Esophagus squamous epithelium (tissue), 5 donors: Measurements from ENCODE around the gene COTL1. TPM values are rescaled to one million over a fixed set of nuclear protein-coding genes. Genes with fewer than 3 reads are reported as not detected.

Experiments used
- DNase-seq: peaks from one replicate; lab custom pipeline; 2025; lab: John Stamatoyannopoulos, UW
- H3K27ac ChIP-seq, 4 donors: fragments of 200-600 bp; sonication (generic); one replicate each; pipeline ENCODE4 v1.5.1; 2016 to 2019; ENCODE audit warnings: mild to moderate bottlenecking in 1 of 4
- H3K27me3 ChIP-seq, 4 donors: fragments of 200-600 bp; sonication (generic); 1 replicate in 3 of 4; 2 replicates in 1 of 4; pipeline versions ENCODE4 v1.5.1 to v1.6.0; 2017 to 2021; ENCODE audit warnings: antibody characterized with exemption in 1 of 4
- H3K36me3 ChIP-seq, 3 donors: fragments of 200-600 bp; sonication (generic); one replicate each; pipeline ENCODE4 v1.5.1; 2016 to 2019
- H3K4me1 ChIP-seq, 3 donors: fragments of 200-600 bp; sonication (generic); one replicate each; pipeline ENCODE4 v1.5.1; 2017 to 2019
- H3K4me3 ChIP-seq, 4 donors: fragments of 200-600 bp; sonication (generic); 1 replicate in 3 of 4; 2 replicates in 1 of 4; pipeline ENCODE4 v1.5.1; 2016 to 2019; ENCODE audit warnings: mild to moderate bottlenecking in 2 of 4, moderate library complexity in 1 of 4
- H3K9me3 ChIP-seq, 3 donors: fragments of 200-600 bp; sonication (generic); one replicate each; pipeline ENCODE4 v1.5.1; 2016 to 2019
- CTCF ChIP-seq, 6 experiments: fragments of 450-650 bp in 4 of 6; fragments of 200-600 bp in 2 of 6; sonication (generic) in 2 of 6; IDR thresholded peaks; one replicate each; pipeline ENCODE4 v1.5.1; 2016 to 2019; ENCODE audit warnings: antibody characterized with exemption in 6 of 6, mild to moderate bottlenecking in 4 of 6, moderate library complexity in 4 of 6
- POLR2A ChIP-seq, 4 donors: fragments of 450-650 bp; IDR thresholded peaks; one replicate each; pipeline ENCODE4 v1.6.1; 2017; ENCODE audit warnings: antibody characterized with exemption in 4 of 4, mild to moderate bottlenecking in 4 of 4, moderate library complexity in 3 of 4
- WGBS, 2 donors: methylation state at CpG; one replicate each; pipeline ENCODE4 v1.1.5; 2018; 5-methylcytosine and 5-hydroxymethylcytosine counted together
- intact Hi-C: fragments of 100-400 bp; cut with DNase I; formaldehyde crosslinking; loops from one replicate; pipeline ENCODE4 v1.15.0; 2022
- total RNA-seq, 4 donors: library from RNA; depleted of rRNA; stranded (reverse); fragments of >200 nt; gene quantifications; one replicate each; pipeline ENCODE4 v1.1.0, GENCODE V29; 2016
- donor health status: DM: yes; HTN: yes; CAD: no.

COTL1 gene
- total RNA-seq, 4 donors from 2014 or later, result 7.9 to 34.2 (median 23.4) TPM

- DNase-seq, result no peak
- no peaks in the 10 kb centered on the region for H3K9me3 ChIP-seq
- intact Hi-C loops, result no loop called here
- TF ChIP-seq POLR2A (IDR thresholded peaks at IDR 0.05), result no peak
- TF ChIP-seq CTCF (IDR thresholded peaks at IDR 0.05), result no peak
- no peaks in the 10 kb centered on the region for H3K27me3 ChIP-seq
- peaks cover 0 to 2% (median 0%) of the 10 kb centered on the region in 3 donors for H3K36me3 ChIP-seq
- H3K4me1 ChIP-seq, result peaks cover 7 to 33% (median 21%) of the 10 kb centered on the region in 3 donors
- H3K4me3 ChIP-seq, result peak overlapping the region in 2 of 4 donors; percentile 10 to 33
- 78 to 92% methylated on average over 6 to 8 of the region's 9 CpGs for WGBS, 2 donors
- H3K27ac ChIP-seq, result peak overlapping the region in 3 of 4 donors; percentile 50 to 61 (median 56)
Observed at GRCh38 chr16:84594725-84595038, 23.2 kb downstream of the COTL1 start.

GRCh38 chr16:84593825-84594724 is 23.8 kb downstream of the COTL1 start:
- no peaks in the 10 kb centered on the region for H3K27me3 ChIP-seq
- H3K27ac ChIP-seq, result peak overlapping the region in 3 of 4 donors; percentile 50 to 61 (median 56)
- H3K4me1 ChIP-seq, result peaks cover 7 to 27% (median 17%) of the 10 kb centered on the region in 3 donors
- H3K9me3 ChIP-seq, result no peaks in the 10 kb centered on the region
- WGBS, 2 donors, result 78 to 80% methylated on average over 14 to 20 of the region's 23 CpGs
- intact Hi-C loops, result no loop called here
- H3K36me3 ChIP-seq, result peaks cover 0 to 8% (median 0%) of the 10 kb centered on the region in 3 donors
- peak in 1 of 4 donors; percentile 37 for TF ChIP-seq POLR2A (IDR thresholded peaks at IDR 0.05)
- no peak for TF ChIP-seq CTCF (IDR thresholded peaks at IDR 0.05)
- peak overlapping the region in 2 of 4 donors; percentile 10 to 33 for H3K4me3 ChIP-seq
- DNase-seq, result peak; percentile 61

GRCh38 chr16:84592718-84593117 is 25.2 kb downstream of the COTL1 start:
- DNase-seq, result no peak
- H3K36me3 ChIP-seq, result peaks cover 0 to 10% (median 0%) of the 10 kb centered on the region in 3 donors
- no peaks in the 10 kb centered on the region for H3K27me3 ChIP-seq
- H3K4me3 ChIP-seq, result no peak overlapping the region
- peaks cover 7 to 13% (median 8%) of the 10 kb centered on the region in 3 donors for H3K4me1 ChIP-seq
- intact Hi-C loops, result no loop called here
- TF ChIP-seq CTCF (IDR thresholded peaks at IDR 0.05) (no peak), POLR2A (IDR thresholded peaks at IDR 0.05) (no peak)
- no peak overlapping the region for H3K27ac ChIP-seq
- H3K9me3 ChIP-seq, result no peaks in the 10 kb centered on the region
- WGBS, 2 donors, result 77 to 78% methylated on average over 6 to 9 of the region's 11 CpGs

- no peak for DNase-seq
- intact Hi-C loops, result no loop called here
- Histone ChIP-seq H3K4me3 (no peak overlapping the region), H3K27ac (no peak overlapping the region), H3K9me3 (no peaks in the 10 kb centered on the region), H3K4me1 (peaks cover 0 to 7% (median 0%) of the 10 kb centered on the region in 3 donors), H3K27me3 (no peaks in the 10 kb centered on the region), H3K36me3 (peaks cover 0 to 10% (median 0%) of the 10 kb centered on the region in 3 donors)
- WGBS, 2 donors, result 88 to 94% methylated on average over 6 to 23 of the region's 24 CpGs
- TF ChIP-seq CTCF (IDR thresholded peaks at IDR 0.05), result no peak
- no peak for TF ChIP-seq POLR2A (IDR thresholded peaks at IDR 0.05)
Observed at GRCh38 chr16:84589975-84590719, 27.7 kb downstream of the COTL1 start.
